Caco-2 (cell line): ENCODE results near the gene EVX2. TPM values are rescaled to one million over a fixed set of nuclear protein-coding genes. Genes with fewer than 3 reads are reported as not detected.

Source experiments
- BruUV-seq: library from RNA; stranded (reverse); fragments of 400-500 nt; replicated peaks from 2 replicates; lab custom pipeline; 2021; lab: Mats Ljungman, UMichigan
- CTCF ChIA-PET: fragments of 300-600 bp; sonication (Branson Sonifier 250); formaldehyde crosslinking; loops from one replicate; lab custom pipeline; 2022; ENCODE audit warnings: antibody characterized with exemption; lab: Charles Lee
- POLR2A ChIA-PET: fragments of 300-600 bp; sonication (Branson Sonifier 250); formaldehyde crosslinking; loops from one replicate; lab custom pipeline; 2022; ENCODE audit warnings: antibody characterized with exemption; lab: Charles Lee
- DNase-seq, 2 experiments: peaks; one replicate each; pipeline versions ENCODE4 v3.0.0 to v3.0.0-alpha.2; 2020 to 2022
- H3K27me3 ChIP-seq: replicated peaks from 2 replicates; pipeline ENCODE4 v1.6.0; 2011; ENCODE audit warnings: low read length; ENCODE audit not compliant: control insufficient read depth, insufficient read depth
- H3K36me3 ChIP-seq: 2 replicates; pipeline ENCODE4 v1.5.1; 2011; ENCODE audit warnings: low read length; ENCODE audit not compliant: control insufficient read depth, insufficient read depth
- H3K4me1 ChIP-seq: fragments of 250-450 bp; sonication (Bioruptor Pico); 2 replicates; pipeline ENCODE4 v1.5.1; 2020; ENCODE audit warnings: mild to moderate bottlenecking
- H3K4me3 ChIP-seq: 2 replicates; pipeline ENCODE4 v1.5.1; 2011; ENCODE audit warnings: low read depth, mild to moderate bottlenecking, control low read depth, low read length
- H3K9me3 ChIP-seq: fragments of 250-450 bp; sonication (Bioruptor Pico); 2 replicates; pipeline ENCODE4 v1.5.1; 2020; ENCODE audit warnings: mild to moderate bottlenecking, moderate library complexity
- H3K27ac Mint-ChIP-seq: one replicate; pipeline ENCODE4 v1.8.0; 2022; ENCODE audit warnings: mixed read lengths; ENCODE audit not compliant: unreplicated experiment
- H3K27me3 Mint-ChIP-seq: one replicate; pipeline ENCODE4 v1.8.0; 2022; ENCODE audit warnings: mixed read lengths; ENCODE audit not compliant: insufficient read depth, unreplicated experiment
- H3K36me3 Mint-ChIP-seq: one replicate; pipeline ENCODE4 v1.8.0; 2022; ENCODE audit warnings: mild to moderate bottlenecking, mixed read lengths; ENCODE audit not compliant: insufficient read depth, unreplicated experiment
- H3K4me1 Mint-ChIP-seq: one replicate; pipeline ENCODE4 v1.8.0; 2022; ENCODE audit warnings: low read depth, mixed read lengths; ENCODE audit not compliant: unreplicated experiment
- H3K4me3 Mint-ChIP-seq: one replicate; pipeline ENCODE4 v1.8.0; 2022; ENCODE audit warnings: mild to moderate bottlenecking, moderate library complexity, mixed read lengths; ENCODE audit not compliant: unreplicated experiment
- H3K9me3 Mint-ChIP-seq: one replicate; pipeline ENCODE4 v1.8.0; 2022; ENCODE audit warnings: mixed read lengths; ENCODE audit not compliant: unreplicated experiment
- CTCF ChIP-seq, 2 experiments: fragments of 200-600 bp in 1 of 2; IDR thresholded peaks; 1 replicate in 1 of 2; 2 replicates in 1 of 2; pipeline versions ENCODE4 v1.5.1 to v1.8.0; 2011 to 2022; ENCODE audit warnings: antibody characterized with exemption in 1 of 2, control low read depth in 1 of 2, inconsistent platforms in 1 of 2, low read depth in 1 of 2, low read length in 1 of 2, mild to moderate bottlenecking in 1 of 2, moderate library complexity in 1 of 2; ENCODE audit not compliant: insufficient read depth in 1 of 2, severe bottlenecking in 1 of 2, unreplicated experiment in 1 of 2
- intact Hi-C: fragments of 100-400 bp; cut with micrococcal nuclease; formaldehyde crosslinking; loops from one replicate; pipeline ENCODE4 v1.10.0; 2022; ENCODE audit not compliant: unreplicated experiment
- total RNA-seq: library from RNA; stranded (reverse); gene quantifications from 2 replicates; pipeline ENCODE4 v1.2.3, GENCODE V29; 2022

The EVX2 gene
- total RNA-seq, 1 experiment from 2014 or later: not detected

GRCh38 chr2:176123411-176124109, 39.8 kb upstream of the EVX2 start:
- Mint-ChIP-seq H3K27me3 (peaks cover 68% of the 10 kb centered on the region), H3K4me1 (peaks cover 9% of the 10 kb centered on the region), H3K27ac (no peak overlapping the region), H3K36me3 (no peaks in the 10 kb centered on the region), H3K4me3 (peak overlapping the region; percentile 72), H3K9me3 (no peaks in the 10 kb centered on the region)
- Histone ChIP-seq H3K4me3 (0 out of 2 replicates have a peak overlapping the region, but pooled peaks have one; percentile 15), H3K36me3 (no peaks in the 10 kb centered on the region), H3K9me3 (no peaks in the 10 kb centered on the region), H3K27me3 (peaks cover 12% of the 10 kb centered on the region), H3K4me1 (peaks cover 16% of the 10 kb centered on the region; the same call in 1 of the 2 replicates)
- TF ChIP-seq CTCF (IDR thresholded peaks at IDR 0.05; ENCODE audit: insufficient read depth in 1 of 2, low read depth in 1 of 2, low read length in 1 of 2, severe bottlenecking in 1 of 2, unreplicated experiment in 1 of 2): no peak
- DNase-seq: no peak
- intact Hi-C loops: loop anchor here (10.0 kb wide), 2 partner anchors 261 to 691 kb away; no protein-coding TSS in a partner anchor
- POLR2A ChIA-PET: no interaction called here
- BruUV-seq: no TSS peak
- CTCF ChIA-PET: interaction anchor here (0.5 kb wide), 1 partner anchor 51 kb away, joined by 3 read pairs; no protein-coding TSS in a partner anchor

- Mint-ChIP-seq H3K27me3 (peaks cover 68% of the 10 kb centered on the region), H3K36me3 (no peaks in the 10 kb centered on the region), H3K9me3 (no peaks in the 10 kb centered on the region), H3K4me1 (peaks cover 2% of the 10 kb centered on the region), H3K27ac (no peak within 1 kb of the TSS), H3K4me3 (peak within 1 kb of the TSS; percentile 72)
- Histone ChIP-seq H3K36me3 (no peaks in the 10 kb centered on the region), H3K4me1 (peaks cover 12% of the 10 kb centered on the region; the same call in 1 of the 2 replicates), H3K9me3 (no peaks in the 10 kb centered on the region), H3K4me3 (peak within 1 kb of the TSS; percentile 28), H3K27me3 (peaks cover 10% of the 10 kb centered on the region)
- intact Hi-C loops: loop anchor here (10.0 kb wide), 2 partner anchors 262 to 692 kb away; no protein-coding TSS in a partner anchor
- BruUV-seq: no TSS peak
- no peak for DNase-seq
- TF ChIP-seq CTCF (IDR thresholded peaks at IDR 0.05; ENCODE audit: insufficient read depth in 1 of 2, low read depth in 1 of 2, low read length in 1 of 2, severe bottlenecking in 1 of 2, unreplicated experiment in 1 of 2): no peak
- CTCF ChIA-PET: interaction anchor here (1.0 kb wide), 1 partner anchor 339 kb away, joined by 3 read pairs; no protein-coding TSS in a partner anchor
- POLR2A ChIA-PET: no interaction called here
Observed at GRCh38 chr2:176122683-176123410, 39.1 kb upstream of the EVX2 start, which contains the start of gene HOXD9. Gene HOXD9 (plus strand): TSS chr2:176122719. CDS start chr2:176122769, 50 bp downstream.

- ChIA-PET CTCF (interaction anchor here (1.0 to 2.2 kb wide), 3 partner anchors 10 to 339 kb away, joined by 3 to 7 read pairs (median 5); no protein-coding TSS in a partner anchor), POLR2A (no interaction called here)
- no peak for DNase-seq
- Mint-ChIP-seq H3K36me3 (no peaks in the 10 kb centered on the region), H3K27me3 (peaks cover 66% of the 10 kb centered on the region), H3K4me3 (peak overlapping the region; percentile 72), H3K9me3 (no peaks in the 10 kb centered on the region), H3K4me1 (no peaks in the 10 kb centered on the region), H3K27ac (no peak overlapping the region)
- Histone ChIP-seq H3K27me3 (peaks cover 11% of the 10 kb centered on the region), H3K4me1 (peaks cover 10% of the 10 kb centered on the region; the same call in 1 of the 2 replicates), H3K4me3 (peak overlapping the region; percentile 28), H3K36me3 (no peaks in the 10 kb centered on the region), H3K9me3 (no peaks in the 10 kb centered on the region)
- BruUV-seq: no TSS peak
- TF ChIP-seq CTCF (IDR thresholded peaks at IDR 0.05; ENCODE audit: insufficient read depth in 1 of 2, low read depth in 1 of 2, low read length in 1 of 2, severe bottlenecking in 1 of 2, unreplicated experiment in 1 of 2): no peak
- intact Hi-C loops: loop anchor here (10.0 kb wide), 2 partner anchors 263 to 693 kb away; no protein-coding TSS in a partner anchor
Observed at GRCh38 chr2:176122052-176122682, 38.4 kb upstream of the EVX2 start.
